HG03064 (cell line): ENCODE results near the gene SYNGR2.

ENCODE experiments used
- ATAC-seq: cut with Tn5 transposase; IDR thresholded peaks from one replicate; pipeline ENCODE4 v1.9.1; 2021; ENCODE audit warnings: low read depth; ENCODE audit not compliant: unreplicated experiment

The SYNGR2 gene

GRCh38 chr17:78168242-78168902 is at the start of gene SYNGR2:
SYNGR2 (plus strand) TSS chr17:78168581; CDS start chr17:78168617, 36 bp downstream.
- ATAC-seq = peak; percentile 45

- ATAC-seq = no peak
These were observed 49.6 kb upstream of the SYNGR2 start for GRCh38 chr17:78118801-78119241.

GRCh38 chr17:78120537-78120936 is 47.8 kb upstream of the SYNGR2 start:
- ATAC-seq = no peak

GRCh38 chr17:78120971-78121800 is 47.2 kb upstream of the SYNGR2 start:
- ATAC-seq = no peak

- ATAC-seq = no peak
These were observed 46.6 kb upstream of the SYNGR2 start for GRCh38 chr17:78121801-78122215.

- ATAC-seq = no peak
These were observed 46.0 kb upstream of the SYNGR2 start for GRCh38 chr17:78122216-78122930.

GRCh38 chr17:78122931-78123249 is 45.5 kb upstream of the SYNGR2 start:
- no peak for ATAC-seq

GRCh38 chr17:78123258-78123929 is 45.0 kb upstream of the SYNGR2 start:
- ATAC-seq = no peak

- ATAC-seq = no peak
These were observed 44.1 kb upstream of the SYNGR2 start for GRCh38 chr17:78124081-78124835.

- no peak for ATAC-seq
These were observed 43.6 kb upstream of the SYNGR2 start for GRCh38 chr17:78124836-78125137.

- no peak for ATAC-seq
These were observed 43.1 kb upstream of the SYNGR2 start for GRCh38 chr17:78125138-78125913.

GRCh38 chr17:78125976-78126894 is 42.1 kb upstream of the SYNGR2 start:
- ATAC-seq = no peak

GRCh38 chr17:78126895-78127238 is 41.5 kb upstream of the SYNGR2 start:
- no peak for ATAC-seq

GRCh38 chr17:78127239-78127887 is 41.0 kb upstream of the SYNGR2 start:
- ATAC-seq = no peak

GRCh38 chr17:78127888-78128550 is 40.4 kb upstream of the SYNGR2 start:
- no peak for ATAC-seq

- ATAC-seq = no peak
These were observed 39.6 kb upstream of the SYNGR2 start, which contains the start of gene TMC6 for GRCh38 chr17:78128551-78129350. TMC6 (minus strand) TSS chr17:78128755; CDS start chr17:78126832, 1,923 bp downstream.
